Activated CD4-positive, CD25-positive, alpha-beta regulatory T cell (primary cell): Measurements from ENCODE around the gene LRP1B.

ENCODE experiments used
- DNase-seq, 4 experiments: peaks; one replicate each; lab custom pipeline; 2025; lab: John Stamatoyannopoulos, UW

Gene LRP1B

GRCh38 chr2:140247451-140248195 lies 1883.2 kb downstream of the LRP1B start:
- DNase-seq = no peak

DNA sequence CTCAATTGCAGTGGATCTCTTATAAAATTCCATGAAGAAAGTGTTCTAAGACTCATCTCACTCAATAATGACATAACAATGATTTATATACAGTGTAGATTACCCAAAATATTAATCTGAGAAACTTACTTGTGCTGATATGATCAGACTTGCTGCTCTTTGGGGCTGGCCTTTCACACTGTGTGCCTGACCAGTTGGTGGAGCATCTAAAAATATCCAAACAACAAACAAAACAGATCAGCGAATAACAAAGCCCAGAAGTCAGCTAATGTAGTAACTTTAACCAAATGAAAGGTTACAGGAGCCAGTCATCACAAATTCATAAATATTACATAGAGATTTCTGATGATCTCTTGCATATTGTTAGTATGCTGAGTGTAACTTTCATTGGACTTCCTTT lies 1883.9 kb downstream of the LRP1B start:
- no peak for DNase-seq

GRCh38 chr2:140246058-140246457 lies 1884.8 kb downstream of the LRP1B start:
- DNase-seq = no peak

DNA sequence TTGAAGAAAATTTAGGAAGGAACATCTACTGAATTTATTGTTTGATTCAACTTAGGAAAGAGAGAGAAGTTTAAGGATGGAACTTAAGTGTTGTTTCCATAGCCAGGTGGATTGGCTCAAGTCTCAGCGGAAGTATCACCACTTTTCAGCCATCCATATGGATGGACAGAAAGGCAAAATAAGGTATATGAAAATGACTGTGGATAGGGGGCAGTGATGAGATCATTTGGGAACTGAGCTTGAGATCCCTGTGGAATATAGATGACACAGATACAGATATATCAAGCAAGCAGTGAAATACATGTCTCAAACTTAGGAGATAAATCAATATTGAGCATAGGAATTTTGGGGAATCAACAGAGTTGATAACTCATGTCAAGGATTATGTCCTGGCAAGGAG lies 1887.9 kb downstream of the LRP1B start:
- no peak for DNase-seq

GRCh38 chr2:140234116-140234515 lies 1896.7 kb downstream of the LRP1B start:
- no peak for DNase-seq

- DNase-seq = no peak
Measured at GRCh38 chr2:140210963-140211362, 1919.9 kb downstream of the LRP1B start.

- no peak for DNase-seq
Measured at GRCh38 chr2:140205093-140205492, 1925.7 kb downstream of the LRP1B start.

GRCh38 chr2:140203347-140203746 lies 1927.5 kb downstream of the LRP1B start:
- DNase-seq = no peak

- DNase-seq = no peak
Measured at GRCh38 chr2:140201572-140201971, 1929.2 kb downstream of the LRP1B start.

DNA sequence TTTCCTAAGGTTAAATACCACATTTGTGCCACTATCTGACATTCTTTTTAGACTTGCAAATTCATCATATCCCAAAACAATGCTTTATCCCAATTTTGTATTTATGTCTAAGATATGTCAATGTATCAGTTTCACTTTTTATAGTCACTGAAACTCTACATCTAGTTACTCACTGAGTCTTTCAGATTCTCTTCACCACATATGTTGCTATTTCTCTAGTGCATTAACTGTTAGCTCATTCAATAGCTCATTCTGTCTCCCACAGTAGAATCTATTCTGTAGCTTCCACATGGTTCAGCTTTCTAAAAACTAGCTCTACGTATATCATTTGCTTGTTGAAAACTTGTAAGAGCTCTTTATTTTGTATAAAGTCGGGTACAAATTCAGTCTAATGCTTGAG lies 1930.1 kb downstream of the LRP1B start:
- DNase-seq = no peak

- no peak for DNase-seq
Measured at GRCh38 chr2:140200307-140200706, 1930.5 kb downstream of the LRP1B start.

DNA sequence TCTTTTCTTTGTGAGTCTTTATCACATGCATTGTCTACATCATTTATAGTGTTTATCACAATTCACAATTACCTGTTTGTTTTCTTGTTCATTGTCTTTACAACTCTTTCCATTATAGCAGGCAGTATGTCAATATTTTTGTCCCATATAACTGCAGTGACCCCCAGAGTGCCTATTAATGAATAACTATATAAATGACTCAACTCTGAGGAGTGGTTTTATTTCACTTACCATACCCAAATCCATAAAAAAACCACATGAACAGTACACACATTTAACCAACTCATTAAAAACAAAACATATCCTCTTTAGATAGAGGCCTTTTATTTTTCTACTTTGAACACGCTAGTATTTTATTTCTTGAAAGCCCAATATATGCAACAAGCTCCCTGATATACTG lies 1931.5 kb downstream of the LRP1B start:
- no peak for DNase-seq

DNA sequence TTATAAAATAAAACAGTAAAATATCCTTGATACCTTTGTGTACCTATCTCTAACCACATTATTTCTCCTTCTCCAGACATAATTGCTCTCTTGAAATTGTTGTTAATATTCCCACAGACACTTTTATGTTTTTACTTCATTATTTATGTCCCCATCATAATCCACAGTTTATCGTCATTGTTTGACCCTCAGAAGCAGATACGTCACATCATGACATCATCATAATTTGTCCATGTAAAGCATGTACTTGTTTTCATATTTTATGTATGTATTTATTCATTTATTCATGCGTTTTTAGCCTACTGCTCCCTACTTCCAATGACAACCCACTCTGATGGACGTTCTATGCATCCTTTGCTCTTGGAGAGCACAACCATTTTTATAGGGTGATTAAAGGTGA lies 1943.7 kb downstream of the LRP1B start:
- DNase-seq = no peak

GRCh38 chr2:140186313-140186712 lies 1944.5 kb downstream of the LRP1B start:
- DNase-seq = no peak

- no peak for DNase-seq
Measured at GRCh38 chr2:140185076-140185475, 1945.7 kb downstream of the LRP1B start.

DNA sequence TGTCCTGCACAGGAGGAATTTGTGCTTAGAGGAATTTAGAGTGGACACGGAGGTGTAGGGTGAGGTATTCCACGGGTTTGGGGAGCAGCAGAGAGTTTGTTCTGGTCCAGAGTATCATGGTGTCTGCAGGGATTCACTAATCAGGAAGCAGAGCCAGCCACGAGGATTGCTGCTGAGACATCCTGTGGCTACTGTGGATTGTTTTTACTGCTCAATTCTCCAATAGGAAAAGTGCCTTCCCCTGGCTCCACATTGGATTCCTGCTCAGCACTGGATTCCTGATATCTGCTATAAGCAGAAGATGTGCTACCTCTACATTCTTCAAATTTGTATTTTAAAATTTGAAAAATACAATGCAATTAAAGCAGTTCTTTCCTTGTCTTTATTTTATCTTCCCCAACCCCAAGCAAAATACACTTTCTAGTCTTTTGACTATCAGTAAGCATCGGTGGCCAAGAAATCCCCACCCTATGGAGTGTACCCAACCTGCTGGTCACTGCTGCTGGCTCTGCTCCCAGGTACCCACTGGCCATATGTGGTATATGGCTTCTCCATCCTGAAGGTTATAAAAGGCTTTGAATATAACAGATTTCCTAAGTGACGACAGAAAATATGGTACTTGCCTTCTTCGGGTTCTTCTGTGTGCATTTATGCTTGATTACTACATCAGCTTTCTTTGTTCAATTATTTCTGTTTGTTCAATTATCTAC lies 1947.6 kb downstream of the LRP1B start:
- no peak for DNase-seq
